GM23338 (cell line): ENCODE measurements around the gene SEMA4D. TPM values are rescaled to one million over a fixed set of nuclear protein-coding genes. Genes with fewer than 3 reads are reported as not detected.

Experiments
- ATAC-seq: fragments of 200-7000 bp; cut with Tn5 transposase; 3 replicates; pipeline ENCODE4 v1.9.1; 2020
- DNase-seq: peaks from one replicate; pipeline ENCODE4 v3.0.0-alpha.2; 2015; ENCODE audit warnings: low spot score
- H2AFZ ChIP-seq: fragments of 200-600 bp; sonication (generic); 2 replicates; pipeline ENCODE4 v1.8.0; 2016; ENCODE audit warnings: antibody characterized with exemption, mild to moderate bottlenecking, moderate library complexity
- H3F3A ChIP-seq: fragments of 200-600 bp; sonication (generic); replicated peaks from 2 replicates; pipeline ENCODE4 v1.8.0; 2017; ENCODE audit warnings: antibody characterized with exemption, mixed run types, low read depth
- H3K27ac ChIP-seq: fragments of 200-600 bp; sonication (generic); 2 replicates; pipeline ENCODE4 v1.6.1; 2016; ENCODE audit warnings: low read depth
- H3K27me3 ChIP-seq: fragments of 200-600 bp; sonication (generic); 2 replicates; pipeline ENCODE4 v1.8.0; 2016; ENCODE audit warnings: mild to moderate bottlenecking, mixed run types, moderate library complexity; ENCODE audit not compliant: insufficient read depth
- H3K36me3 ChIP-seq: fragments of 200-600 bp; sonication (generic); 2 replicates; pipeline ENCODE4 v1.8.0; 2016; ENCODE audit warnings: mild to moderate bottlenecking; ENCODE audit not compliant: insufficient read depth
- H3K4me1 ChIP-seq: fragments of 200-600 bp; sonication (generic); 2 replicates; pipeline ENCODE4 v1.8.0; 2016; ENCODE audit warnings: mild to moderate bottlenecking, moderate library complexity; ENCODE audit not compliant: insufficient read depth
- H3K4me2 ChIP-seq: fragments of 200-600 bp; sonication (generic); 2 replicates; pipeline ENCODE4 v1.7.1; 2017; ENCODE audit warnings: mixed run types
- H3K4me3 ChIP-seq: fragments of 200-600 bp; sonication (generic); 2 replicates; pipeline ENCODE4 v1.6.1; 2016; ENCODE audit warnings: mixed run types
- H3K79me2 ChIP-seq: fragments of 200-600 bp; sonication (generic); replicated peaks from 2 replicates; pipeline ENCODE4 v1.8.0; 2017; ENCODE audit warnings: mild to moderate bottlenecking; ENCODE audit not compliant: insufficient read depth
- H3K9me2 ChIP-seq: fragments of 200-600 bp; sonication (generic); 2 replicates; pipeline ENCODE4 v1.8.0; 2017; ENCODE audit not compliant: insufficient read depth
- H4K20me1 ChIP-seq: fragments of 200-600 bp; sonication (generic); replicated peaks from 2 replicates; pipeline ENCODE4 v1.8.0; 2017; ENCODE audit warnings: mild to moderate bottlenecking; ENCODE audit not compliant: insufficient read depth
- H3K27ac Mint-ChIP-seq: 2 replicates; pipeline ENCODE4 v1.8.0; 2020; ENCODE audit warnings: inconsistent platforms, mild to moderate bottlenecking, moderate library complexity, mixed read lengths
- H3K27me3 Mint-ChIP-seq: 3 replicates; pipeline ENCODE4 v1.8.0; 2022; ENCODE audit warnings: low read depth, mild to moderate bottlenecking, moderate library complexity, mixed read lengths, inconsistent platforms; ENCODE audit not compliant: insufficient read depth, poor library complexity
- H3K36me3 Mint-ChIP-seq: 3 replicates; pipeline ENCODE4 v1.8.0; 2021; ENCODE audit warnings: low read depth, mild to moderate bottlenecking, inconsistent platforms, moderate library complexity, mixed read lengths
- H3K4me1 Mint-ChIP-seq: 3 replicates; pipeline ENCODE4 v1.8.0; 2020; ENCODE audit warnings: mild to moderate bottlenecking, inconsistent platforms, mixed read lengths
- H3K4me3 Mint-ChIP-seq: 3 replicates; pipeline ENCODE4 v1.8.0; 2021; ENCODE audit warnings: moderate library complexity, mild to moderate bottlenecking, inconsistent platforms, mixed read lengths
- H3K9me3 Mint-ChIP-seq: 3 replicates; pipeline ENCODE4 v1.8.0; 2020; ENCODE audit warnings: moderate library complexity, mild to moderate bottlenecking, inconsistent platforms, mixed read lengths
- EZH2 ChIP-seq: fragments of 200-600 bp; sonication (generic); IDR thresholded peaks from one replicate; pipeline ENCODE4 v1.8.0; 2017; ENCODE audit warnings: antibody characterized with exemption, mild to moderate bottlenecking, low read depth; ENCODE audit not compliant: unreplicated experiment
- EZH2phosphoT487 ChIP-seq: fragments of 200-600 bp; sonication (generic); IDR thresholded peaks from one replicate; pipeline ENCODE4 v1.8.1; 2018; ENCODE audit warnings: antibody characterized with exemption; ENCODE audit not compliant: unreplicated experiment
- JUNB ChIP-seq: IDR thresholded peaks from one replicate; pipeline ENCODE4 v1.6.1; 2016; ENCODE audit warnings: antibody characterized with exemption; ENCODE audit not compliant: unreplicated experiment
- REST ChIP-seq: IDR thresholded peaks from one replicate; pipeline ENCODE4 v1.6.1; 2018; ENCODE audit warnings: antibody characterized with exemption; ENCODE audit not compliant: unreplicated experiment
- STAT1 ChIP-seq: IDR thresholded peaks from one replicate; pipeline ENCODE4 v1.6.1; 2016; ENCODE audit warnings: antibody characterized with exemption; ENCODE audit not compliant: unreplicated experiment
- ZNF331 ChIP-seq: fragments of 250-450 bp; sonication (Bioruptor Pico); IDR thresholded peaks from 2 replicates; pipeline ENCODE4 v1.5.0; 2020; ENCODE audit warnings: low read depth, mild to moderate bottlenecking, moderate library complexity
- ZNF462 ChIP-seq: fragments of 250-450 bp; sonication (Bioruptor Pico); IDR thresholded peaks from 2 replicates; pipeline ENCODE4 v1.5.0; 2020; ENCODE audit warnings: mild to moderate bottlenecking, moderate library complexity
- polyA plus RNA-seq: library from polyadenylated mRNA; unstranded; fragments of >200 nt; fragmentation: Nextera tagmentation; extraction: Ambion mirVana; gene quantifications from 2 replicates; pipeline ENCODE4 v1.2.1, GENCODE V29; 2016
- total RNA-seq: library from RNA; depleted of rRNA; stranded (reverse); fragments of >200 nt; shearing (Covaris generic); gene quantifications from 2 replicates; pipeline ENCODE4 v1.2.3, GENCODE V29; 2014

The SEMA4D gene
- total and polyA plus RNA-seq, 2 experiments from 2014 or later = 19.3 to 63.0 TPM

- TF ChIP-seq ZNF462 = no peak
Measured at GRCh38 chr9:89363921-89364665, 133.8 kb downstream of the SEMA4D start (continued).

GRCh38 chr9:89363311-89363670 lies 134.6 kb downstream of the SEMA4D start:
- H3K27ac Mint-ChIP-seq = no peak overlapping the region
- no peak for TF ChIP-seq STAT1
- TF ChIP-seq EZH2 = no peak
- no peak for TF ChIP-seq REST
- TF ChIP-seq EZH2phosphoT487 = no peak
- TF ChIP-seq JUNB = no peak
- no peak for TF ChIP-seq ZNF331 (CRISPR knock-in tag)
- H3K79me2 ChIP-seq = no peaks in the 10 kb centered on the region

More at GRCh38 chr9:89363311-89363670, 134.6 kb downstream of the SEMA4D start:
- Mint-ChIP-seq H3K4me1 (no peaks in the 10 kb centered on the region), H3K4me3 (no peak overlapping the region), H3K9me3 (no peaks in the 10 kb centered on the region), H3K27me3 (peaks cover 5% of the 10 kb centered on the region), H3K36me3 (peaks cover 40% of the 10 kb centered on the region)
- H3K27me3 ChIP-seq = no peaks in the 10 kb centered on the region
- no peak overlapping the region for H2AFZ ChIP-seq
- no peaks in the 10 kb centered on the region for H3K9me2 ChIP-seq
- peaks cover 14% of the 10 kb centered on the region; the same call in 1 of the 2 replicates for H4K20me1 ChIP-seq
- no peak for DNase-seq
- H3K27ac ChIP-seq = no peak overlapping the region
- no peaks in the 10 kb centered on the region for H3K4me1 ChIP-seq
- no peak overlapping the region for H3K4me3 ChIP-seq
- H3K36me3 ChIP-seq = peaks cover 24% of the 10 kb centered on the region
- no peak for ATAC-seq
- H3F3A ChIP-seq = no peaks in the 10 kb centered on the region
- H3K4me2 ChIP-seq = no peak overlapping the region
